22Rv1 (cell line): Measurements from ENCODE around the gene DIP2A.

ENCODE experiments used
- H3K27ac ChIP-seq: fragments of 450-650 bp; 2 replicates; pipeline ENCODE4 v1.5.1; 2017
- ZFX ChIP-seq: fragments of 450-650 bp; IDR thresholded peaks from 2 replicates; pipeline ENCODE4 v1.6.1; 2017; ENCODE audit warnings: antibody characterized with exemption, borderline replicate concordance
- TF ChIP-seq, protein P1 (sequence below): fragments of 450-650 bp; IDR thresholded peaks from 2 replicates; pipeline ENCODE4 v1.5.1; 2017; ENCODE audit warnings: mild to moderate bottlenecking

The DIP2A gene

GRCh38 chr21:46537026-46537425, 78.3 kb downstream of the DIP2A start:
- peak overlapping the region; percentile 51; the same call in 1 of the 2 replicates for H3K27ac ChIP-seq
- TF ChIP-seq, protein P1, sequence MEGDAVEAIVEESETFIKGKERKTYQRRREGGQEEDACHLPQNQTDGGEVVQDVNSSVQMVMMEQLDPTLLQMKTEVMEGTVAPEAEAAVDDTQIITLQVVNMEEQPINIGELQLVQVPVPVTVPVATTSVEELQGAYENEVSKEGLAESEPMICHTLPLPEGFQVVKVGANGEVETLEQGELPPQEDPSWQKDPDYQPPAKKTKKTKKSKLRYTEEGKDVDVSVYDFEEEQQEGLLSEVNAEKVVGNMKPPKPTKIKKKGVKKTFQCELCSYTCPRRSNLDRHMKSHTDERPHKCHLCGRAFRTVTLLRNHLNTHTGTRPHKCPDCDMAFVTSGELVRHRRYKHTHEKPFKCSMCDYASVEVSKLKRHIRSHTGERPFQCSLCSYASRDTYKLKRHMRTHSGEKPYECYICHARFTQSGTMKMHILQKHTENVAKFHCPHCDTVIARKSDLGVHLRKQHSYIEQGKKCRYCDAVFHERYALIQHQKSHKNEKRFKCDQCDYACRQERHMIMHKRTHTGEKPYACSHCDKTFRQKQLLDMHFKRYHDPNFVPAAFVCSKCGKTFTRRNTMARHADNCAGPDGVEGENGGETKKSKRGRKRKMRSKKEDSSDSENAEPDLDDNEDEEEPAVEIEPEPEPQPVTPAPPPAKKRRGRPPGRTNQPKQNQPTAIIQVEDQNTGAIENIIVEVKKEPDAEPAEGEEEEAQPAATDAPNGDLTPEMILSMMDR = no peak
- no peak for TF ChIP-seq ZFX

DNA sequence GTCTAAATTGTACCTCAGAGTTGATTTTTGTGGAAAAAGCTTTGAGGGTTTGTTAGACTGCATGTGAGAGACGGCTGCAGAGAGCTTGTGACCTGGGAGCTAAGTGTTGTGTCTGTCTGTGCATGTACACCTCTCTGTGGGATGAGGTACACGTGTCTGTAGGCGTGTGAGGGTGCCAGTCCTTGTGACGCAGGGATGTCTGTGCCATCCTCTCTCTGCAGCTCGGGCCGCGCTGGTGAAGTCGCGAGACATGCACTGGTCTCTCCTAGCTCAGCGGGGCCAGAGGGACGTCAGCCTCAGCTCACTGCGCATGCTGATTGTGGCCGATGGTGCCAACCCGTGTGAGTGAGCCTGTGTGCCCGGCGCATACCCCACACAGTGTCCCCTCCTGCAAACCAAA, 79.6 kb downstream of the DIP2A start:
- TF ChIP-seq, protein P1 = no peak
- no peak for TF ChIP-seq ZFX

DNA sequence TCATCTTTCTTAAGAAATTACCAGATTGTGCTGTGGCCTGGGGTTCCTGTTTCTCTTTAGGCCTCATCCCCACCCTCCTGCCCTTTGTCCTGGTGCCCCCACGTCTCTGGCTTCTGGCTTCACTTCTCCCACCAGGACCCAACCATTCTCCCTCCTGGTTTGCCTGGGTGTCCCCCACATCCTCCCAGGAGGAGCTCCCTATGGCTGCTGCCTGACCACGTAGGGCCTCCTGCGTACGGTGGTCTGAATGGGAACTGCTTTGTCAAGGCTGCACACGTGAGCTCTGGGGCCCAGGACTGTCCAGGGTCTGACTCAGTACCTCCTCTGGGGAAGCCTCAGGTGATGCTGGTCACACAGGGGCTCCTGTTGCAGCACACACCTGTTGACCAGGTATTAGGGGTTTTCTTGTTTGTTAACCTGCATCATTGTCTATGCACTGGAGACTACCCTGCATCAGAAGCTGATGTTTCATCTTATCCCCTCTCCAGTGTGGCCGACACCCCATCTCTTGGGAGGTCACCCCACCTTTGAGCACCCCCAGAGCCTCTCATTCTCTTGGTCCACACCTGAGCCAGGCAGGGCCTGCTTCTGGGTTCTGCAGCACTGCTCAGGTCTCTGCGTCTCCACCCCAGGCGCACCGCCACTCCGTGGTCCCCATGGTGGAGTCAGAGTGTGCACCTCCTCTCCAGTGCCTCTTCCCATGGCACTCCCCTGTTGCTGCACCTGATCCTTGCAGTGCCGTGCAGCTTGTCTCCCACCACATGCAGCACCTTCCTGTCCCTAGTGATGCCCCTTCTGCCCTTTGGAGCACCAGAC, 80.4 kb downstream of the DIP2A start:
- no peak for TF ChIP-seq ZFX
- TF ChIP-seq, protein P1 = no peak
- H3K27ac ChIP-seq = no peak overlapping the region

More for the DNA sequence above, 79.6 kb downstream of the DIP2A start:
- H3K27ac ChIP-seq = no peak overlapping the region

DNA sequence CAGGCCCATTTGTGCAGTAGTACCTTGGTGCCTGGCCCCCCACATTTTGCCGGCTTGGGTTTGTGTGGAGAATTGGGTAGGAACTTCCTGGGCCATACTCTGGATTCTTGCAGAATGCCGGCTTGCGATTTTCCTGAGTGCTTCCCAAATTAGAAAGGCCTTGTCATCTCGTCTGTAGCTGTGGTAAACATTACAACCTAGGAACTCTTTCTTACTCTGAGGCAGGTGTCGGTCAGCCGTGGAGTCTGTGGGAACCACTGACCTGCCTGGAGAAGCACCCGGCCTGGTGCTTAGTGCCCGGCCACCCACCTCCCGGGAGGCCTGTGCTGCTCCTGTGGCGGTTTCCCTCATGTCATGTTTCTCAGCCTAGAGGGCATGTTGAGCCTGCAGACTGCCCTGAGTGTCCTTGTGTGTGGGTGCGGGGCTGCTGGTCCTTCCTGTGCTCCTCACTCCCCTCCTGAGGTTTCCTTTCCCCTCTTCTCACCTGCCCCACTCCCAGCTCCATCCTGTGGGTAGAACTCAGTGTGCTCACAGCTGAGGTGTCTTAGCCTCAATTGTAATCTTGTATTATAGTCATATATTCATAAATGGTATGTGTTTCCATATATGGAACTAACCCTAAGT, 81.5 kb downstream of the DIP2A start:
- no peak overlapping the region for H3K27ac ChIP-seq
- no peak for TF ChIP-seq ZFX
- TF ChIP-seq, protein P1 = no peak

- no peak overlapping the region for H3K27ac ChIP-seq
- TF ChIP-seq ZFX = no peak
- TF ChIP-seq, protein P1 = no peak
Measured at GRCh38 chr21:46542588-46543124, 84.0 kb downstream of the DIP2A start.

- no peak overlapping the region for H3K27ac ChIP-seq
- TF ChIP-seq, protein P1 = no peak
- TF ChIP-seq ZFX = no peak
Measured at GRCh38 chr21:46543306-46543705, 84.6 kb downstream of the DIP2A start.

GRCh38 chr21:46544003-46544402, 85.3 kb downstream of the DIP2A start:
- TF ChIP-seq, protein P1 = no peak
- no peak for TF ChIP-seq ZFX
- H3K27ac ChIP-seq = no peak overlapping the region
